GM19468 (cell line): ENCODE measurements around the gene TBC1D8.

Experiments
- ATAC-seq: cut with Tn5 transposase; IDR thresholded peaks from one replicate; pipeline ENCODE4 v1.9.1; 2021; ENCODE audit warnings: mild to moderate bottlenecking, moderate library complexity, moderate number of reproducible peaks; ENCODE audit not compliant: unreplicated experiment; ENCODE audit errors: extremely low read depth

Gene TBC1D8

GRCh38 chr2:101038455-101039255, 112.5 kb downstream of the TBC1D8 start:
- ATAC-seq, result no peak

DNA sequence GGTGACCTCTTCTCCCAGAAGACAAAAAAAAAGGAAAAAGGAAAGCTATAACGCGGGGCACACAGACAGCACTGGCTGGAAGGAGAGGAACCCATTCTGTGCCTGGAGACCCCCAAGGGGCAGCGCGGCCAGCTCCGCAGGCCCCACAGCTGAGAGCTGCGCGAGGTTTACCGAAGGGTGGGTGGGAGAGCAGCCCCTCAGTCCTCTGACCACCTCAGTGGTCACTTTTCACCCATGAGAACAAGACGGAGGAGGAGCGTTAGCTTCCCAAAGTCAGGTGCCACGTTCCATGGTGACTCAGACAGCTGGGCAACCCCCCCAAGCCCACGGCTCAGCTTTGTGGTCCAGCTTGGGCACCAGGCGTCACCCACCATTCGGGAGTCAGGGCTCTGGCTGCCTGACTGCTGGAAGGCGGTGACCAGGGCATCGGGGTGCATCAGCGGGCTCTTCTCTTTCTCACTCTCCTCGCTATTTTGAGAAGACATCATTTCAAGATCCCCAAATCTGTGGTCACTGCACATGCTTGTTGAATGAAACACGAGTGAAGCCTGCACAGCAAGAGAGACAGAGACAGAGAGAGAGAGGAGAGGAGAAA, 113.9 kb downstream of the TBC1D8 start:
- no peak for ATAC-seq

DNA sequence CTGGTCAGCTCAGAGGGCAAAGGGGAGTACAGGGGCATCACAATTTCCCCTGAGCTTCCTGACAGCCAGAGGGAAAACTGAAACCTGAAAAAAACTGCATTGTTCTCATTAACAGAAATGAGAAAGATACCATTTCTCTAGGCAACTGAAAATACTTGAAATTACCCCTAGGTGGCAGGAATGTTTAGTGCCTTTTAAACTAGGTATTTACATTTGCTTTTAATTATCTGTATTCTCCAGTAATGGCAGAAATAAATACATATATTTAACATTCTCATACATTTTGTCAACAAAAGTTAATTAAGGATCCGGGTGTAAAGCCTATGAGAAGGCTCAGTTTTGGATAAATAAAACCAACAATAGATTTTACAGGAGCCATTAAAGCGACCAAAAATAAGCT, 114.6 kb downstream of the TBC1D8 start:
- ATAC-seq, result no peak

- ATAC-seq, result no peak
These were observed 119.0 kb downstream of the TBC1D8 start for GRCh38 chr2:101032084-101032776.

DNA sequence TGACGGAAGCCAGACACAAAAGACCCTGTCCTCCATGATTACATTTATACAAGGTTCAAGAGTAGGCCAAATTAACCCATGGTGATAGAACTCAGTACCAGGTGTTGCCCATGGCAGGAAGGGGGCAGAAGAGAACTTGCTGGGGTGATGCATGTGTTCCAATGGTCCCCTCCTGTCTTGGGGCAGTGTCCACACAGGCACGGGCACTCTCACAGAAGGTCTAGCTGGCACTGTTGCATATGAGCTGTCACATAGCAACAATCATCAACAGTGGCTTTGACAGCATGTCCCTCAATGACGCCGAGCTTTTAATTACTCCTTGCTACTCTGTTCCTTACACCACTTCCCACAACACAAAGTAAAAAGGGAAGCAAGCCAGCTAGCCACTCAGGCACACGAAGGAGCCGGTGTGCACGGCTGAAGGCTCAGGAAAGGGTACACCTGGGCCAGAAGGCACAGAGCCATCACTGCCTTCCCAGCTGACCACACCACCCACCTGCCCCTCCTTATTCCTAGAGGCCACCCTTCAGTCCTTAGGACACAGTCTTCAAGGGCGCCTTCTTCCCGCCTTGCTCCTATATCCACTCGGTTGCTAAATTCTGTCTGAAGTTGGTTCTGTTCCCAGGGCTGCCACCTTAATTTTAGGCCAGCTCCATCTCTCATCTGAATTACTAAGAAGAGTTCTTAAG, 120.2 kb downstream of the TBC1D8 start:
- ATAC-seq, result no peak

- ATAC-seq, result no peak
These were observed 123.3 kb downstream of the TBC1D8 start for GRCh38 chr2:101027852-101028251.

DNA sequence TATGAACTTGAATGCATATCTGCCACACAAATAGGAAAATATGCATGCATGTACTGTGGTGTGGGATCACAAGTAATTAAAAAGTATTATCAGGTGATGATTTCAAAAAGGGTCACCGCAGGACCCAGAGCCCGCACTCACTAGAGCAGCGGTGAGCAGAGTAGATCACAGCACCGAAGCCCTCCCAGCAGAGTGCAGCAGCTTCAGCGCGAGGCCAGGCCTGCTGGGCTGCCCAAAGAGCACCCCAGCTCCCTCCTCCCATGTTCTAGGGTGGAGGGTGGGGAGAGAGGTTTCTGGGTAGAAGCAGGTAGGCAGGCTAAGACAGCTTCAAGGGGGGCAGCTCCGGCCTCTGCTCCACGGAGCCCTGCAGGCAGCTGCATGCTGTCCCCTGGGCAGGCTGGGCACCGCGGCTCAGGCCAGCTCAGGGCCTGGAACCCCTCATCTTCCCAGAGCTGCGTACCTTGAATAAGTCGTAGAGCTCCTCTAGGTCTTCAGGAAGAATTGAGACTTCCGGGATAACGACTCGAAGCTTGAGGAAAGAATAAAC, 124.2 kb downstream of the TBC1D8 start:
- ATAC-seq, result no peak

DNA sequence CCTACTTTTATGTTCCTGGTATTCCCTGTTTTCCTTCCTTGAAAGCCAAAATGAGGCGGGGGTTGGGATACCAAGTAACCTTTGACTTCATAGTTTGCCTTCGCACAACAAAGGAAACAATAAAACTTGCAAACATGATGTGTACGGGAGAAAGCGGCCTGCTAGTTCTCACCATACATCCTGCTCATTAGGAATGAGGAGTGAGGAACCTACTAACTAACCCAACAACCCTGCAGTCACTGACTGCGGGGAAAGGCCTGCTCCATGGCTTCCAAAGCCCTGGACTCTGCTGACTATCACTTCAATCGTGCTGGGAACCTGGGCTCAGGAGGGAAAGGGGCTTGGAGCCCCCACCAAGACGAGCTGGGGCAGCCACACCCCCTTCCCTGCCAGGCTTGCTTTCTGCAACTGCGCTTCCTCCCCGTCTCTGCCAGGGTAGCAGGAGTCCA, 124.9 kb downstream of the TBC1D8 start:
- ATAC-seq, result no peak

DNA sequence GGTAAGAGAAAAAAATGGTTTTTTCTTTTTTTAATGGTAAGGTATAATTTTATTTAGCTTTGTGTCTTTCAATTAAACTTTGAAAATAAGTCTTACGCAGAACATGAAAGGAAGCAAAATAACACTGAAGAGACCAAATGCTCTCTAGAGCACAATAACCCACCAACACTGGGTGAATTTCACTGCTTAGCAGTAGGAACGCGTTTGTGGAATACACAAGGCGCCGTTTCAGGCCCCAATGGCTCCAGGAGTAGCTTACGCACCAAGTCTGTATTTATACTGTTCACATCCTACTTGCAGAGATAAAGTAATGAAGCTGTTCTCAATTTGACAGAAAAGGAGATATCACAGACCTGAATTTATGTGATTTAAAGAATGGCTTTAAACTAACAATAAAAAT, 125.6 kb downstream of the TBC1D8 start:
- ATAC-seq, result no peak

DNA sequence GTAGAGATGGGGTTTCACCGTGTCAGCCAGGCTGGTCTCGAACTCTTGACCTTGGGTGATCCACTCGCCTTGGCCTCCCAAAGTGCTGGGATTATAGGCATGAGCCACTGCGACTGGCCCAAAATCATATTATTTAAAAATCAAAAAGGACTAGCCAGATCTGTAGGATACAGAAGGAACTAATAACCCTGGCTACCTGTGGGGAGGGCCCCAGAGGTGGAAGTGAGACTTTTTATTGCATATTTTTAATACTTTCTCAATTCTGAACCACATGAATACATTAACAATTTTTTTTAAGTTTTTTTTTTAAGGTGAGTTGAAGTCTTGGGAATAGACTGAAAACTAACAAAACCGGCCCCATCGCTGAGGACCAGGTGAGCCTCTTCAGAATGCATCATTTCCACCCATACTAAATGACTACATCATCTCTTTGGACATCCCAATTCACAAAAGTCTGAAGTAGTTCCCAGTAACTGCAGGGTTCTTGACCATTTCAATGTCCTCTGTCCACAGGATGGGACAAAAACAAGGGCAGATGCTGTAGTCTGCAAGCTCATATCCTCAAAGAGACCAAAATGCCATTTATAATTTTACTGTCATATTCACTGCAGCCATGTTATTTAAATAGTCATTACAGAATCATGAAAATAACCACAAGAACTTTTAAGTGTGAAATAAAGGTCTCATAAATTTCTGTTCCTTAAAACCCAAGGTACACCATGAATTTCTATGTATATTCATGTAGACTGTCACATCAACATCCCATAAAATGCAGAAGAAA, 127.7 kb downstream of the TBC1D8 start:
- no peak for ATAC-seq

DNA sequence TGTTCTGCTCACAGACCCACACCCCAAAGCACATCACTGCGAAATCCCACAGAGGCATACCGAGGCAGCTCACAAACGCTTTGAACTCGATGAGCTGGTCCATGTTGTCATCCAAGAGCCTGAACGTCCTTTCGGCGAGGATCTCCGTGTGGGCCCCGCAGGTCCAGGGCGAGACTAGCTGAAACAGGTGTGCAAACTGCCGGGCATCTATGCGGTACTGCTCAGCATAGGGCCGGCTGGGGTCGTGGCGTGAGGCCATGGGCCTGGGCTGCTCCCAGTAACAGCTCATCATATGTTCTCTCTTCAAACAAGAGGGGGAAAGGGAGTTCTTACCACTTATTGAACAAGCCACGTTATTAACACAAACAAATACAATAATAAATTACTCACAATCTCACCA, 129.0 kb downstream of the TBC1D8 start:
- no peak for ATAC-seq

- no peak for ATAC-seq
These were observed 132.2 kb downstream of the TBC1D8 start for GRCh38 chr2:101018934-101019333.

- no peak for ATAC-seq
These were observed 133.8 kb downstream of the TBC1D8 start for GRCh38 chr2:101017371-101017770.

DNA sequence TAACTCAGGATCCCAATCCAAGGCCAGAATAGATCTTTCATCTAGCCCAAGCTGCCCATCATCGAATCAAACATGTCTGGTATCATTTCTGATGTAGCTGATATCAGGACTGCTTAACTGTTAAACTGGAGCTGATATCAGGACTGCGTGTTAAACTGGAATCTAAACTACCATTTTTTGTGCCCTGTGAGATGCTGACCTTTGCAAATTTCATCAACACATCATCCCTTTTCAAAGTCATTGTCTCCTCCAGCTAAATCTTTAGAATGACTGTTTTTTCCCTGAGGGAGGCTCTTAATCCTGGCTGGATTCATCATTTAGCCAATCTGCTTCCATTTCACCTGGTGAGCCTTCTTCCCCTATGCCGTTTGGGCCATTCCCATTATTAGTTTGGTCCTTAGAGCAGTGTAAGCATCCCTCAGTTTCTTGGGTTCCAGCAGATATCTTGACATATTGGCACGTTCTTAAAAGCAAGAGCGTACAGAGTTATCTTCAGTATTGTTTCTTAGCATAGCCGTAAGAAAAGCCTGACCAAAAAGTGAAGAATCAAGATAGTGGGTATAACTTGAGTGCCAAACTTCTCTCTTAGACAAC, 136.8 kb downstream of the TBC1D8 start:
- no peak for ATAC-seq

- ATAC-seq, result no peak
These were observed 138.4 kb downstream of the TBC1D8 start for GRCh38 chr2:101012706-101013181.

- ATAC-seq, result peak; percentile 66
These were observed 139.0 kb downstream of the TBC1D8 start for GRCh38 chr2:101012054-101012705.

- ATAC-seq, result no peak
These were observed 140.0 kb downstream of the TBC1D8 start for GRCh38 chr2:101011152-101011551.
